ENCODE measurements around the gene ACSL3. TPM values are rescaled to one million over a fixed set of nuclear protein-coding genes. Genes with fewer than 3 reads are reported as not detected.

Gene ACSL3
- total RNA-seq, 1 experiment from 2014 or later: 85.2 TPM

- Histone ChIP-seq H3K4me1 (ENCODE audit: control insufficient read depth, insufficient read depth, low read length) (peaks cover 7% of the 10 kb centered on the region), H3K9me3 (ENCODE audit: control insufficient read depth, insufficient read depth, low read depth, low read length) (no peaks in the 10 kb centered on the region), H3K36me3 (ENCODE audit: control insufficient read depth, insufficient read depth, low read length) (no peaks in the 10 kb centered on the region), H3K27ac (ENCODE audit: low read length) (no peak overlapping the region), H3K27me3 (ENCODE audit: control insufficient read depth, insufficient read depth, low read length) (no peaks in the 10 kb centered on the region), H3K4me3 (ENCODE audit: low read depth in 2 of 2, low read length in 2 of 2) (no peak overlapping the region)
- CTCF ChIA-PET: no interaction called here
- TF ChIP-seq POLR2AphosphoS5 (IDR thresholded peaks at IDR 0.05; ENCODE audit: low read depth, low read length): no peak
- no peak for TF ChIP-seq TCF7L2 (IDR thresholded peaks at IDR 0.05; ENCODE audit: low read depth, low read length)
- no peak for TF ChIP-seq SIN3A (IDR thresholded peaks at IDR 0.05; ENCODE audit: borderline replicate concordance, insufficient read depth, low read depth, low read length)
- TF ChIP-seq REST (IDR thresholded peaks at IDR 0.05; ENCODE audit: insufficient read depth in 1 of 2, low read depth in 2 of 2, low read length in 1 of 2): no peak
- TF ChIP-seq CTCF (IDR thresholded peaks at IDR 0.05): no peak
- in situ Hi-C loops (cut with HindIII; ENCODE audit: low pct_unique_long_range_greater_than_20kb, low sequenced_read_pairs) (no loop called here), intact Hi-C loops (cut with micrococcal nuclease; ENCODE audit: unreplicated experiment) (no loop called here)
- no TSS peak for BruUV-seq (replicated peaks)
- ATAC-seq (no peak), DNase-seq (ENCODE audit: low read depth, low spot score) (no peak)
- POLR2A ChIA-PET: no interaction called here
Measured at GRCh38 chr2:222854773-222855700, 5.8 kb upstream of the ACSL3 start.

- Histone ChIP-seq H3K9me3 (ENCODE audit: control insufficient read depth, insufficient read depth, low read depth, low read length) (no peaks in the 10 kb centered on the region), H3K27me3 (ENCODE audit: control insufficient read depth, insufficient read depth, low read length) (no peaks in the 10 kb centered on the region), H3K36me3 (ENCODE audit: control insufficient read depth, insufficient read depth, low read length) (no peaks in the 10 kb centered on the region; the same call in 1 of the 2 replicates), H3K4me1 (ENCODE audit: control insufficient read depth, insufficient read depth, low read length) (peaks cover 39% of the 10 kb centered on the region), H3K27ac (ENCODE audit: low read length) (peak overlapping the region; percentile 82), H3K4me3 (ENCODE audit: low read depth in 2 of 2, low read length in 2 of 2) (peak overlapping the region; percentile 89 to 91)
- TF ChIP-seq POLR2AphosphoS5 (IDR thresholded peaks at IDR 0.05; ENCODE audit: low read depth, low read length) (no peak), REST (IDR thresholded peaks at IDR 0.05; ENCODE audit: insufficient read depth in 1 of 2, low read depth in 2 of 2, low read length in 1 of 2) (no peak), CTCF (IDR thresholded peaks at IDR 0.05) (no peak), SIN3A (IDR thresholded peaks at IDR 0.05; ENCODE audit: borderline replicate concordance, insufficient read depth, low read depth, low read length) (no peak), TCF7L2 (IDR thresholded peaks at IDR 0.05; ENCODE audit: low read depth, low read length) (no peak)
- intact Hi-C loops (cut with micrococcal nuclease; ENCODE audit: unreplicated experiment) (no loop called here), in situ Hi-C loops (cut with HindIII; ENCODE audit: low pct_unique_long_range_greater_than_20kb, low sequenced_read_pairs) (no loop called here)
- no peak for ATAC-seq
- no TSS peak for BruUV-seq (replicated peaks)
- ChIA-PET POLR2A (no interaction called here), CTCF (interaction anchor here (0.7 kb wide), 1 partner anchor 62 kb away, joined by 7 read pairs; no protein-coding TSS in a partner anchor)
- no peak for DNase-seq (ENCODE audit: low read depth, low spot score)
Measured at GRCh38 chr2:222859786-222860612, 837 bp upstream of the ACSL3 start.

All from Panc1 (cell line).